ENCODE data around the gene RANBP17. TPM values are rescaled to one million over a fixed set of nuclear protein-coding genes. Genes with fewer than 3 reads are reported as not detected.

Gene RANBP17
- total and polyA plus RNA-seq, 3 experiments from 2014 or later: not detected

GRCh38 chr5:171250738-171251137, 388.9 kb downstream of the RANBP17 start:
- no peak for DNase-seq
- CTCF ChIA-PET: no interaction called here
- Mint-ChIP-seq H3K4me3 (no peak overlapping the region), H3K9me3 (peaks cover 24 to 39% (median 30%) of the 10 kb centered on the region in 5 donors), H3K36me3 (peaks cover 0 to 6% (median 4%) of the 10 kb centered on the region in 3 donors), H3K27me3 (peaks cover 7 to 44% of the 10 kb centered on the region in 2 donors), H3K27ac (no peak overlapping the region), H3K4me1 (no peaks in the 10 kb centered on the region)
- no peaks in the 10 kb centered on the region for H3K36me3 ChIP-seq (ENCODE audit: insufficient read depth, low read length)
- H3K27ac ChIP-seq (ENCODE audit: low read depth, low read length): no peak overlapping the region
- no peak overlapping the region for H3K4me3 ChIP-seq (ENCODE audit: low read length)
- H3K9me3 ChIP-seq (ENCODE audit: low read length): no peaks in the 10 kb centered on the region
- H3K4me1 ChIP-seq (ENCODE audit: insufficient read depth, low read length): no peaks in the 10 kb centered on the region
- H3K27me3 ChIP-seq (ENCODE audit: insufficient read depth, low read length, poor library complexity, severe bottlenecking): no peaks in the 10 kb centered on the region
- POLR2A ChIA-PET: no interaction called here

- Mint-ChIP-seq H3K9me3 (peaks cover 24 to 39% (median 29%) of the 10 kb centered on the region in 5 donors), H3K27me3 (peaks cover 6 to 39% of the 10 kb centered on the region in 2 donors), H3K4me3 (no peak overlapping the region), H3K27ac (no peak overlapping the region), H3K4me1 (no peaks in the 10 kb centered on the region), H3K36me3 (peaks cover 0 to 6% (median 4%) of the 10 kb centered on the region in 3 donors)
- ChIA-PET POLR2A (no interaction called here), CTCF (no interaction called here)
- H3K4me1 ChIP-seq (ENCODE audit: insufficient read depth, low read length): no peaks in the 10 kb centered on the region
- H3K4me3 ChIP-seq (ENCODE audit: low read length): no peak overlapping the region
- DNase-seq: no peak
- no peaks in the 10 kb centered on the region for H3K36me3 ChIP-seq (ENCODE audit: insufficient read depth, low read length)
- no peaks in the 10 kb centered on the region for H3K27me3 ChIP-seq (ENCODE audit: insufficient read depth, low read length, poor library complexity, severe bottlenecking)
- H3K27ac ChIP-seq (ENCODE audit: low read depth, low read length): no peak overlapping the region
- no peaks in the 10 kb centered on the region for H3K9me3 ChIP-seq (ENCODE audit: low read length)
Measured at GRCh38 chr5:171251519-171251918, 389.7 kb downstream of the RANBP17 start.

GRCh38 chr5:171252674-171253073, 390.9 kb downstream of the RANBP17 start:
- Mint-ChIP-seq H3K27ac (no peak overlapping the region), H3K36me3 (peaks cover 0 to 6% (median 4%) of the 10 kb centered on the region in 3 donors), H3K9me3 (peaks cover 24 to 31% (median 26%) of the 10 kb centered on the region in 5 donors), H3K27me3 (peaks cover 4 to 33% of the 10 kb centered on the region in 2 donors), H3K4me3 (no peak overlapping the region), H3K4me1 (no peaks in the 10 kb centered on the region)
- ChIA-PET CTCF (no interaction called here), POLR2A (no interaction called here)
- Histone ChIP-seq H3K9me3 (ENCODE audit: low read length) (no peaks in the 10 kb centered on the region), H3K4me1 (ENCODE audit: insufficient read depth, low read length) (no peaks in the 10 kb centered on the region), H3K27ac (ENCODE audit: low read depth, low read length) (no peak overlapping the region), H3K27me3 (ENCODE audit: insufficient read depth, low read length, poor library complexity, severe bottlenecking) (no peaks in the 10 kb centered on the region), H3K4me3 (ENCODE audit: low read length) (no peak overlapping the region), H3K36me3 (ENCODE audit: insufficient read depth, low read length) (no peaks in the 10 kb centered on the region)
- DNase-seq: no peak

- H3K27me3 ChIP-seq (ENCODE audit: insufficient read depth, low read length, poor library complexity, severe bottlenecking): no peaks in the 10 kb centered on the region
- peaks cover 0 to 6% (median under 1%) of the 10 kb centered on the region in 3 donors for H3K4me1 Mint-ChIP-seq
- POLR2A ChIA-PET: no interaction called here
- no peak overlapping the region for H3K27ac Mint-ChIP-seq
- no peak overlapping the region for H3K4me3 Mint-ChIP-seq
- H3K27ac ChIP-seq (ENCODE audit: low read depth, low read length): no peak overlapping the region
- no peak for DNase-seq
- H3K9me3 Mint-ChIP-seq: no peaks in the 10 kb centered on the region
- no peak overlapping the region for H3K4me3 ChIP-seq (ENCODE audit: low read length)
- no peaks in the 10 kb centered on the region for H3K9me3 ChIP-seq (ENCODE audit: low read length)
- no peaks in the 10 kb centered on the region for H3K36me3 Mint-ChIP-seq
- CTCF ChIA-PET: no interaction called here
- no peaks in the 10 kb centered on the region for H3K27me3 Mint-ChIP-seq
- no peaks in the 10 kb centered on the region for H3K4me1 ChIP-seq (ENCODE audit: insufficient read depth, low read length)
- no peaks in the 10 kb centered on the region for H3K36me3 ChIP-seq (ENCODE audit: insufficient read depth, low read length)
Measured at GRCh38 chr5:171258737-171259415, 397.1 kb downstream of the RANBP17 start.

- Histone ChIP-seq H3K27me3 (ENCODE audit: insufficient read depth, low read length, poor library complexity, severe bottlenecking) (no peaks in the 10 kb centered on the region), H3K4me3 (ENCODE audit: low read length) (no peak overlapping the region), H3K4me1 (ENCODE audit: insufficient read depth, low read length) (peaks cover 10% of the 10 kb centered on the region), H3K36me3 (ENCODE audit: insufficient read depth, low read length) (no peaks in the 10 kb centered on the region), H3K27ac (ENCODE audit: low read depth, low read length) (no peak overlapping the region), H3K9me3 (ENCODE audit: low read length) (no peaks in the 10 kb centered on the region)
- DNase-seq: no peak
- ChIA-PET CTCF (no interaction called here), POLR2A (no interaction called here)
- Mint-ChIP-seq H3K36me3 (no peaks in the 10 kb centered on the region), H3K27me3 (no peaks in the 10 kb centered on the region), H3K27ac (no peak overlapping the region), H3K9me3 (no peaks in the 10 kb centered on the region), H3K4me3 (no peak overlapping the region), H3K4me1 (peaks cover 16 to 19% (median 18%) of the 10 kb centered on the region in 3 donors)
Measured at GRCh38 chr5:171261361-171261760, 399.5 kb downstream of the RANBP17 start.

GRCh38 chr5:171261904-171262303, 400.1 kb downstream of the RANBP17 start:
- Mint-ChIP-seq H3K4me3 (no peak overlapping the region), H3K36me3 (no peaks in the 10 kb centered on the region), H3K9me3 (no peaks in the 10 kb centered on the region), H3K27me3 (no peaks in the 10 kb centered on the region), H3K27ac (no peak overlapping the region), H3K4me1 (peaks cover 16 to 19% (median 18%) of the 10 kb centered on the region in 3 donors)
- CTCF ChIA-PET: no interaction called here
- POLR2A ChIA-PET: no interaction called here
- no peak overlapping the region for H3K4me3 ChIP-seq (ENCODE audit: low read length)
- no peaks in the 10 kb centered on the region for H3K36me3 ChIP-seq (ENCODE audit: insufficient read depth, low read length)
- H3K4me1 ChIP-seq (ENCODE audit: insufficient read depth, low read length): peaks cover 10% of the 10 kb centered on the region
- no peak for DNase-seq
- no peaks in the 10 kb centered on the region for H3K9me3 ChIP-seq (ENCODE audit: low read length)
- H3K27me3 ChIP-seq (ENCODE audit: insufficient read depth, low read length, poor library complexity, severe bottlenecking): no peaks in the 10 kb centered on the region
- H3K27ac ChIP-seq (ENCODE audit: low read depth, low read length): no peak overlapping the region

GRCh38 chr5:171263181-171263580, 401.4 kb downstream of the RANBP17 start:
- ChIA-PET POLR2A (no interaction called here), CTCF (no interaction called here)
- Mint-ChIP-seq H3K36me3 (no peaks in the 10 kb centered on the region), H3K9me3 (no peaks in the 10 kb centered on the region), H3K27me3 (no peaks in the 10 kb centered on the region), H3K4me1 (peaks cover 16 to 19% (median 18%) of the 10 kb centered on the region in 3 donors), H3K27ac (no peak overlapping the region), H3K4me3 (no peak overlapping the region)
- H3K27ac ChIP-seq (ENCODE audit: low read depth, low read length): no peak overlapping the region
- H3K9me3 ChIP-seq (ENCODE audit: low read length): no peaks in the 10 kb centered on the region
- no peaks in the 10 kb centered on the region for H3K27me3 ChIP-seq (ENCODE audit: insufficient read depth, low read length, poor library complexity, severe bottlenecking)
- H3K4me1 ChIP-seq (ENCODE audit: insufficient read depth, low read length): peaks cover 10% of the 10 kb centered on the region
- H3K36me3 ChIP-seq (ENCODE audit: insufficient read depth, low read length): no peaks in the 10 kb centered on the region
- no peak overlapping the region for H3K4me3 ChIP-seq (ENCODE audit: low read length)
- no peak for DNase-seq

- Histone ChIP-seq H3K27me3 (ENCODE audit: insufficient read depth, low read length, poor library complexity, severe bottlenecking) (no peaks in the 10 kb centered on the region), H3K27ac (ENCODE audit: low read depth, low read length) (no peak overlapping the region), H3K4me3 (ENCODE audit: low read length) (no peak overlapping the region), H3K36me3 (ENCODE audit: insufficient read depth, low read length) (no peaks in the 10 kb centered on the region), H3K9me3 (ENCODE audit: low read length) (no peaks in the 10 kb centered on the region), H3K4me1 (ENCODE audit: insufficient read depth, low read length) (peaks cover 10% of the 10 kb centered on the region)
- CTCF ChIA-PET: no interaction called here
- H3K27ac Mint-ChIP-seq: peak overlapping the region in 1 of 8 donors; percentile 2
- H3K4me1 Mint-ChIP-seq: peaks cover 16 to 19% (median 18%) of the 10 kb centered on the region in 3 donors
- POLR2A ChIA-PET: no interaction called here
- peak overlapping the region in 4 of 7 donors; percentile 3 to 9 (median 6) for H3K4me3 Mint-ChIP-seq
- peaks cover 0 to 3% of the 10 kb centered on the region in 2 donors for H3K27me3 Mint-ChIP-seq
- peak in 2 of 5 donors; percentile 6 to 10 for DNase-seq
- no peaks in the 10 kb centered on the region for H3K9me3 Mint-ChIP-seq
- no peaks in the 10 kb centered on the region for H3K36me3 Mint-ChIP-seq
Measured at GRCh38 chr5:171264843-171265242, 403.0 kb downstream of the RANBP17 start.

Data from CD8-positive, alpha-beta memory T cell (primary cell).